Measurements from ENCODE around the gene SLC39A1.
A peak's percentile ranks its signal among the peaks of the same experiment; 100 is the strongest.

SLC39A1 gene

DNA sequence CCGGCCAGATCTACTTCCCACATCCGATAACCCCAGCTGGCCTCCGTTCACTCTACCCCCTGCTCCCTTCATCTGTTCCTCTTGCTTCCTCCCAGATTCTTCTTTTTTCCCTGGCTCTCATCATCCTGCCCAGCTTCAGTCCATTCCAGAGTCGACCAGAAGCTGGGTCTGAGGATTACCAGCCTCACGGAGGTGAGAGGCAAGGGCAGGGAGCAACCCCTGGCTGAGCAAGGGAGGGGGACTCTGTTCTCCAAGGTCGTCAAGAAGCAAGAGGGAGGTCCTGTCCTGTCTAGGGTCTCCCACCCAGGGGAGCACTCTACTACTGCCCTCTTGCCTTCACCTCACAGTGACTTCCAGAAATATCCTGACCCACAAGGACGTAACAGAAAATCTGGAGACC lies 10.2 kb upstream of the SLC39A1 start:
- no peak for DNase-seq

DNA sequence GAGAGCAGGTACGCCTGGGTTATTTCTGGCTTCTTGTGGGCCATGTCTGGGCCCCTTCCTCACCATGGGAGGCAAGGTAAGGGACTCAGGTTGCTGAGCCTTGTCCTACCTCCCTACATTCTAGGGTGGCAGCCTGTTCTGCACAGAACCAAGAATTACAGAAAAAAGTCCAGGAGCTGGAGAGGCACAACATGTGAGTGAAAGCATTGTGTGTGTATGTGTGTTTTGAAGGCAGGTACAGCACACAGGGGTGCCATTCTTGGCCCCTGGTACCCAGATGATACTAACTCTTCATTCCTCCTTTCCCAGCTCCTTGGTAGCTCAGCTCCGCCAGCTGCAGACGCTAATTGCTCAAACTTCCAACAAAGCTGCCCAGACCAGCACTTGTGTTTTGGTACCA lies 9.7 kb upstream of the SLC39A1 start:
- DNase-seq: no peak

DNA sequence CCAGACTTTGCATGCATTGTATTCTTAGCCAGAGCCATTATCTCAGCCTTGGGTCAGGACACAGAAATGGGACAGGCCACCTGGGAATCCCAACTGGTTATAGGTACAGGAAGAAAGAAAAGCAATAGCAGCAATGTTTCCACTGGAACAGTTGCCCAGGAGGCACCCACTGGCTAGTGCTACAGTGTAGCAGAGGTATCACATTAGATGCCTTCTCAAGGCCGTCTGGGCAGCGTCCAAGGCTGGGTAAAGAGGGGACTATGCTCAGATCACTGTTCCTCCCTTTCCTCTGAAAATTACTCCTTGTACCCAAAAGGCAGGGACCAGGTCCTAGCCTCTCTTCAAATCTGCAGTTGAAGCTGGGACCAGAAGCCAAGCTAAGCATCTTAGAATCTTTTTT lies 7.0 kb upstream of the SLC39A1 start:
- no peak for DNase-seq

DNA sequence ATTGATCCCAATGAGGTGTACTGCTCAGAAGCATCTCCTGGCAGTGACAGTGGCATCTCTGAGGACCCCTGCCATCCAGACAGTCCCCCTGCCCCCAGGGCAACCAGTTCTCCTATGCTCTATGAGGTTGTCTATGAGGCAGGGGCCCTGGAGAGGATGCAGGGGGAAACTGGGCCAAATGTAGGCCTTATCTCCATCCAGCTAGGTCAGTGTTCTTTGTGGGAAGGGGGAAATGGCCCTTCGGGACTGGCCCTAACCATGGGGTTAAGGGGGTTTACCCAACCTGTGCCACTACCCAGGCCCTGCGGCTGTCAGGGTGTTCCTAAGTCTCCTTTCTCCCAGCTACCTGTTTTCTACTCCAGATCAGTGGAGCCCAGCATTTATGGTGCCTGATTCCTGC lies 5.6 kb upstream of the SLC39A1 start:
- no peak for DNase-seq

DNA sequence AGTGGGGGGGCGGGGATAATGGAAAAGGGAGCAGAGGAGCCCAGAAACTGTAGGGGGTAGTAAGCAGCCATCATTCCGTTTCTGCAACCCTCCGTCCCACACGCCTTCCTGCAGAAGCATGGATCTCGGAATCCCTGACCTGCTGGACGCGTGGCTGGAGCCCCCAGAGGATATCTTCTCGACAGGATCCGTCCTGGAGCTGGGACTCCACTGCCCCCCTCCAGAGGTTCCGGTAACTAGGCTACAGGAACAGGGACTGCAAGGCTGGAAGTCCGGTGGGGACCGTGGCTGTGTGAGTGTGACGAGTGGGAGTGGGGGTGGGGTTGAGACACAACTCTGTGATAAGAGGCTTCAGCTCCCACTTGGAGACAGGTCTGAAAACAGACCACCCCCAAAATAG lies 5.1 kb upstream of the SLC39A1 start:
- DNase-seq: no peak

DNA sequence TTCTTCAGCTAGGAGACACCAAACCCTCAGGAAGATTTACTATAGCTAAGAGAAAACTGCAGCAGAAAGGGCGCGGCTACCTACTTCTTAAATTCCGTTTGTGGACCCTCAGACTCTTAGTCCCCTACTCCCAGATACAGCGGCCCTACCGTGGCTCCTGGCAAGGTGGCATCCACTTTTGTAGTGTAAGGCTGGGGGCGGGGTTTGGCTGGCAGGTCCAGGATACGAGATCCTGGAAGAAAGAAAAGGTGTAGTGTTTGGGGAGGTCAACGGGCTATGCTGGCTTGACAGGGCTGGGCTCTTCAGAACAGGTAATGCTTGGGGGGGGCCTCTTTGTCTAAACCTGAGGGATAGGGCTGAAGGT lies 4.6 kb upstream of the SLC39A1 start:
- no peak for DNase-seq

DNA sequence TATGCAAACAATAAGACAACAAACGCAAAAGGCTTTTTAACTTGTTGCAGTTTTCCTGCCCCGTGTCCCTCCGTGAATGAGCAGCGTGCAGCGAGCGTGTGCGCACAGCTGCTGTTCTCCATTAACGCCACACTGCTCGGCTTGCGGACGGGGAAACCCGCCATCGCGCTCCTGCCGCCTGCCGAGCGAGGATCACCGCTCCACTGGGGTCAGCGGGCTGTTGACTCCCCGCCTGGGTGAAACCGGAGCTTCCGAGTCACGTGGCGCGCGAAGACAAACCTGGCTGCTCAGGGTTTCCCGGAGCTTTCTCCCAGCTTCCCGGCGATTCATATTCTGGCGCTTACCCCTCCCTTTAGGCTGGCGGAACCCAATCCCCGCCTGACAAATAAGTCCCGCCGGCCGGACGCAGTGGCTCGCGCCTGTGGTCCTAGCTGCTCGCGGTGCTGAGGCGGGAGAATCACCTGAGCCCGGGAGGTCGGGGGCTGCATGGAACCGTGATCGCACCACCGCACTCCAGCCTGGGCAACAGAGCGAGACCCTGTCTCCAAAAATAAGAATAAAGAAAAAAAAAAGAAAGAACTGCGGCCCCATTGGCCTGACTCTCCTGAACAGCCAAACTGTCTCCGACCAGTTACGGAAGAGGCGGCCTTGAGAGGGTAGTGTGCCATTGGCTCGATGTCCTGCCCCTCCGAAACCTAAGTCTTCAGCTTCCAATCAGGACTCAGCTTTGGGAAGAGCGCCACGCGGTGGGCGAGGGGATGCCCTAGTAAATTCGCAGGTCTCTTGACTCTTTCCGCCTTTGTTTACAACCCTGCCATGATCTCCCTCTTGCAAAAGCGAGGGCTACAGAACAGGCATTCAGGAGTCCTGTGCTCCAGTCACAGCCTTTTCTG lies 4.0 kb upstream of the SLC39A1 start, which contains the start of gene CREB3L4:
TSS of gene CREB3L4 (plus strand) at position 796 of the 893 bp plus-strand sequence. CDS start 624 bp downstream, outside the sequence.
- peak; percentile 94 for DNase-seq

DNA sequence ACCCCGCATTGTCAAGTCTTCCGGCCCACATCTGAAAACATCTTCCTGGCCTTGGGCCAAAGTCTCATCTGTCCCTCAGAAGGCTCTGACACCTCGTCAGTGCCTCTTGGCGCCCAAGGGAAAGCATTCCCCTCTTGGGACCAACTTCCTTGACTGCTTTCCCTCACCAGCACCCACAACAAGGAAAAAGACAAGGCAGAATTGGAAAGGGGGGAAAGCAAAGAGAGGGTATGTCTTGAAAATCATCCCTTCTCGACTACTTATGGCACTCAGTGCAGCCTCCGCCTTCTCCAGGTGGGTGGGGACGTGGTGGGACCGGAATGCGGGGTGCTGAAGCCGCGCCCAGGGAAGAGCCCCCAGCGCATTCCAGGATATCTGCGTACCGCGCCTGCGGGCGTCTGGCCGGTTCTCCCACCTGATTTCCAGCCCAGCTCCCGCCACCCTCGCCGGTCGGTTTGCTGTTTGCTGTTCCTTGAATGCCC lies 554 bp upstream of the SLC39A1 start:
- no peak for DNase-seq

DNA sequence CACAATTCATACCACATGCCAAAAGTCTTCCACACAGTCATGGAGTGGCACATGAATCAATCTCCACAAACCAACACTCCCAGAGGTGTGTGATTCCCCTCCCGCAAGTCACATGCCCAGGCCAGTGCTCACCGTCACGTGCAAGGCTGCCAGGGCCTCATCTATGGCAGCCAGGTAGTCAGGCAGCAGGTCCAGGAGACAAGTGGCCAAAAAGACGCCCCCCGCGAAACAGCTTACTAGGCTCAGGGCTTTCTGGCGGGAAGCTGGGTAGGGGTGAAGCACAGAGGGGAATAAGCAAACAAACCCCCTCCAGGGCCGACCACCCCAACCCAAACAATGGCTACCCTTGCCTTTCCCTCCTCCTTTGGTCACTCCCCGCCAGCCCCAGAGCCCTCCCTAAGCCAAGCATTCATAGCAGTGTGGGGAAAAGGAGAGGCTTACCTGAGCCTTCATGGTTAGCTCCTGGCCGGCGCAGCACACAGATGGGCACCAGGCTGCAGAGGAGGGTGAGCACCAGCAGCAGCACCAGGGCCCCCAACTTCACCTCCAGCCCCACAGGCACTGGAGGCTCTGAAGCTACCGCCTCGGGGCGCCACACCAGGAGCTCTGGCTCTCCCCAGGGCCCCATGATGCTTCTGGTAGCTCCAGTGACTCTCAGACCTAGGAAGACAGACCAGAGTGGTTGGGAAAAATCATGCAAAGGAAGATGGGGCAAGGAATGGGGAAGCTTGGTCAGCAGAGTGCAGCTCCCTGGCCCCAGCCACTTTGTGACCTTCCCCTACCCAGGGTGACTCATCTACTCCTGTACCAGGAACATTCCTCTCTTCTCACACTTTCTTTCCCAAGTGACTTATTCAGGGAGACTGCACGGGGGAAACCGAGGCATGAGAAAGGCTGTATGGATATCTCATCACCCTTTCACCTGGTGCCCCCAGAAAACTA lies 978 bp downstream of the SLC39A1 start:
- no peak for DNase-seq

DNA sequence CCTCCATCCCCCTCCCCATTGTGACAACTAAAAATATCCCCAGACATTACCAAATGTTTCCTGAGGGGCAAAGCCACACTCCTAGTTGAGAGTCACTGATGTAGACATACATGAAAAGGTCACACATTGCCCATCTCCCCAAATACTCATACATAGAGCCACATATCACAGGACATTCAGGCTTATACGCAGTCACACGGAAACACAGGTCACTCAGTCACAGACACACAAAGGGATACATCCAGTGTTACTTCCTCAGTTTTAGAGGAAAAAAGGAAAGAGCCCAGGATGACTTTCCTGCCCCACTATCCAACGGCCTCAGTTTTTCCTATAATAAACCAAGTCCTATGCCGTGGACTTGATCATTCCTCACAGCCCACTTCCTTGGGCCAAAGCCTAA lies 1.9 kb downstream of the SLC39A1 start:
- no peak for DNase-seq

DNA sequence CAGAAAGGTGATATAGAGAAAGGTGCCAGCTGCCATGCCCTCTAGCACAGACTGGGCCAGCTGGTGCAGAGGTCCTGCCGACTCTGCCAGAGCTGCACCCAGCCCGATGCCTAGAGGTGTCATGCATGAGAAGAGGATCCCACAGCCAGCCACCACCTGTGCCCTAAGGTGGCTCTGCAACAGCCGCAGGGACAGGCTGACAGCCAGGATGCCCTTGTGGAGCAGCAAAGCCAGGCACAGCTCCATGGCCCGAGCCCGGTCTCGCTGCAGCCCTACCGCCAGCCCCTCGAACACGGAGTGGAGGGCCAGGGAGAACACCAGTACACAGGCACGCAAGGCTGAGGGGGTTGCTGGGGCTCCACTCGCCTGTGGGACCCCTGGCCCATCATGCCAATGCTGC lies 3.1 kb downstream of the SLC39A1 start:
- no peak for DNase-seq

DNA sequence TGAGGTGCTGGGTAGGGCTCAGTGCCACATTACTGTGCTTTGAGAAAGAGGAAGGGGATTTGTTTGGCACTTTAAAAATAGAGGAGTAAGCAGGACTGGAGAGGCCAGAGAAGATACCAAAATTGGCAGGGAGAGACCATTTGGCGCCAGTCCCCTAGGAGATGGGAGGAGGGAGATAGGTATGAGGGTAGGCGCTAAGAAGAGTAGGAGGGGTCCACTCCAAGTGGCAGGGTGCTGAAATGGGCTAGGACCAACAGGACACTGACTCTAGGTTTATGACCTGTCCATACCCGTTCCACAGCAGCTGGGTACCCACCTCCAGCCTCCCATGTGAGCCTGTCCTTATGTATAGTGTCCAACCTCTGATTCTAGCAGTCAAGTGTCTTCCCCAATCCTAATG lies 3.9 kb downstream of the SLC39A1 start:
- DNase-seq: no peak

DNA sequence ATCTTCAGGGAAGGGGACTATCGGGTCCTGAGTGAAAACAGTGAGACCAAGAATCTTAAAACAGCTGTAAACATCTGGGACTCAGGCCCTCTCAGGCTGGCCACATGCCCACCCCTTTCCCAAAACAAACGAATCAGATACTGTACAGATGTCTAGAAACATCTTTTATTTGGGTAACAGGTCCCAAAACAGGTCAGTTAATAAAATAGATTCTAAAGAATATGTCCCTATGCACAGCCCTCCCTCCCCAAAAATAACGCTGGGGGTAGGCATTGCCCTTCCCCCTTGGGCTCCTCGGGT lies 4.4 kb downstream of the SLC39A1 start:
- no peak for DNase-seq

DNA sequence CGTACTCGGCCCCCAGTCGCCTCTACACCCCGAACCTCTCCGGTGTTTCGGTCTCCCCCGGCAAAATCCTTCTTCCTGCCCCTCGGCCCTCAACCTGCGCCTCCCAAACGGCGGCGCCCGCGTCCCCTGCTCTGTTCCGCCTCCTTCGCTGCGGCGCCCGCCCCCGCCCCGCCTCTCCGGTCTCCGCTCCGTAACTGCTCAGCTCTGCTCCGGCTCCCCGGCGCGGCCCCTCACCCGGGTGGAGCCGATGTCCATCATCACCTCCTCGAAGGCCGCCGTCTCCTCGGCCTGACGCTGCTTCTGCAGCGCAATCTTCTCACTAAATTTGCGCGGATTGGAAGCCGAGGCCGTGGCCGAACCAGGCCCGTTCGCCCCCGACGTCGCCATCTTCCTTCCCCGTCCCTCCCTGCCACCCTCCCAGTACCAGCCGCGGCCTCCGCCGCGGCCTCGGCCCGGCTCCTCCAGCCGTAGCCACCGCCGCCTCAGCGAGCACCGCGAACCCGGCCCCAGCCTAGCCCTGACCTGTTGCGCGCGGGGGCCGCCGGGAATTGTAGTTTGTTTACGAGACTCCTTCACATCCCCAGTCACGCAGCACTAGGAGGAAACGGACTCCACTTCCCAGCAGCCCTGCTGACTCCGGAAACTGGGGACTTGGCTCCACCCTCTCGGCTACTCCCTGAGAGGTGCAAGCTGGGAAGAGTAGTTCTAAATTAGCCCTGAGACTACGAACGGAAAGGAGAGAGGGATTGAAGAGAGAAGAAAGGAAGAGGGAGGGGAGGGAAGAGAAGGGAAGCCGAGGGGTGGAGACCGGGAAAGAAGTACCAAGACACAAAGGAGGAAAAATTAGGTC lies 5.0 kb downstream of the SLC39A1 start, which contains the start of gene CRTC2:
TSS of gene CRTC2 (minus strand) at position 502 of the 850 bp plus-strand sequence. CDS start at position 387, 115 bp downstream.
- peak; percentile 99 for DNase-seq

DNA sequence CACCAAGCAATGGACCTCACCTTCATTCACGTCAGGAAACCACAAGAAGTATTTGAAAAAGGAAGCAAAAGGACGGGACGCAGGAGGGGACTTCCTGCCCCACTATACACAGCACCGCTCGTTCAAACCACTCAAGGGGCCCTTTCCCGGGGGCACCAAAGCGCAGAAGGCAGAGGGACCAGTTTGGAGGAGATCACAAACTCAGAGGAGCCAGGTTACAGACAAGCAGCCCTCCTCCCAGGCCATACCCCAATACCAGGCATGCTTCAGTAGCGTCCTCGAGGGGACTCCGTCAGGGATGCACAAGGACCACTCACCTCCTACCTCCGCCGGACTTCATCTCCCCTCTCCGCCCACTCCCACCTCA lies 5.6 kb downstream of the SLC39A1 start:
- DNase-seq: peak; percentile 48

DNA sequence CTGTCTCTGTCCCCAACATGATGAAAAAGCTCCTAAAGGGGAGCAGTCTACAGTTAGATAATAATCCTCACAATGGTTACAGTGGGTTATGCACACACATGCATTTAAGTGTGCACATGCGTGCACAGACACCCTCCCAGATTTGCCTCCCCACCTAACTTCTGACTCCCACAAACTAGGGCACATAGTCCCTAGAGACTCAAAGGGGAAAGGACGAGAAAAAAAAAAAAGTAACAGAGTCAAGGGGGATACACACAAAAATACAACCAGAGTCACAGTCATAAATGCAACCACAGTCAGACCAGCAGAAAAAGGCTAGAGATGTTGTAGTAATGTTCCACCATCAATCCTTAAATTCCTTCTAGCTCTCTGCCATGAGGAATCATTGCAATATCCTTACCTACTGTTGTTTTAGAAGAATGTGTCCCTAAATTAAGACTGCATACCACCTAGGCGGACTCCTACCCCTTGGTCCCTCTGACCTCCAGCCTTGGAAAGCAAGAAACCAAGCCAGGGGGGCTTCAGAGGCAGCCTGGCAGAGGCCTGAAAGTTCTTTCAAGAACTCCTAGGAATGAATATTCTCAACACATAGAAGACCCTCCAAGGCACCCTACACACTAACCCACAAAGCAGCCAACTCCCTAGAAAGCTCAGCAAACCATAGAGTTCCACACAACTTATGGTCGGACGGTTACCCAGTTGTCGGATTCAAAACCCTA lies 6.2 kb downstream of the SLC39A1 start:
- DNase-seq: no peak

DNA sequence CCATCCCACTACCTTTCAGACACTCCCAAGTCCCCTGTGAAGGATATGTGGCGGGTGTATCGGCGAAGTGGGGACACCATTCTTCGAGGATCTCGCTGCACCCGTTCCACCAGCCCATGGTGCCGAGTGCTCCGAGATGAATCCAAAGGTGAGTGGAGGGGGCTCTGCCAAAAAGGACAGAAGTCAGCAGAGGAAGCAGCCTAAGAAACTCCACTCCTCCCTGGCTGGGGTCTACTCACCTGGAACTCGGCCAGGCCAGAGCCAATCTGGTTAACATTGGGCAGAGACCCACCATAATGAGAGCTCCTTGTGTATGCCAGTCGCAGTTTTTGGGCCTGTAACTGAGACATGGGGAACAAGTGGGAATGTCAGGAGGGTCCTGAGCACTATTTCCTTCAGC lies 8.5 kb downstream of the SLC39A1 start:
- DNase-seq: no peak

DNA sequence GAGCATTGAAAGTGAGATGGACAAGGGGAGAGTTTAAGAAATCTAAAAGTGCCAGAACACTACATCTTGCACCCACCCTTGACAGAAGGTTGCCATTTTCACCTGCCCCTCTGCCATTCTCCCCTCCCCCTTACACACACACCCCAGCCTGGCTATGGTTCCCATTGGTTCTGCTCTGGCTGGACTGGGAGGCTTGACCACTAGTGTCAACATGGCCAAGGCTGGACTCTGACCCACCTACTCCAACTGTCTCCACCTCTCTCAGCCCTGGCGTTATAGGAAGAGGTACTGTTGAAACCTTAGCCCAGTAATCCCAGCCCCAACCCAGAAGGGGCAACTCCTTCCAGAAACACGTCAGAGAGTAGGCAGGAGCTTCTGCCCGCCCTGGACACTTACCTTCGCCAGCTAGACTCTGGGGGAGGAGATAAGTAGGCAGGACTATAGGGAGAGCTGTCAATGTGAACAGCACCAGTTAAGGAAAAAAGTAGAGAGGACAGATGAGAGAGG lies 9.4 kb downstream of the SLC39A1 start:
- DNase-seq: no peak

DNA sequence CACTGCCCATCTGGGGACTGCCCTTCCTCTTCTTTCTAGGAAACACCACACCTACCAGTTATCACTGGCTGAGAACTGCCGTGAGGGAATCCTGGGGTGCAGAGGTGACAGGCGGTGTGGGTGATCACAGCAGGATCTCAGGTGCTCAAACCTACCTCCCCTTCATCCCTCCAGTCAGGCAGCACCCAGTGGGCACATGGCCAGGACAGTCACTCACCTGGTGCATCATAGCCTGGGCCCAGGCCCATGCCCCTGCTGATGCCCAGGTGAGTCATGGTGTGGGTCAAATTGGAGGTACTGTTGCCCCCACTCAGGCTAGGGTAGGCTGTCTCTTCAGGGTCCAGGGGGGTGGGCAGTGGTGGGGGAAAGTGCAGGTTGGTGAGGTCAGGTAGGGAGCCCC lies 11.5 kb downstream of the SLC39A1 start:
- DNase-seq: no peak

DNA sequence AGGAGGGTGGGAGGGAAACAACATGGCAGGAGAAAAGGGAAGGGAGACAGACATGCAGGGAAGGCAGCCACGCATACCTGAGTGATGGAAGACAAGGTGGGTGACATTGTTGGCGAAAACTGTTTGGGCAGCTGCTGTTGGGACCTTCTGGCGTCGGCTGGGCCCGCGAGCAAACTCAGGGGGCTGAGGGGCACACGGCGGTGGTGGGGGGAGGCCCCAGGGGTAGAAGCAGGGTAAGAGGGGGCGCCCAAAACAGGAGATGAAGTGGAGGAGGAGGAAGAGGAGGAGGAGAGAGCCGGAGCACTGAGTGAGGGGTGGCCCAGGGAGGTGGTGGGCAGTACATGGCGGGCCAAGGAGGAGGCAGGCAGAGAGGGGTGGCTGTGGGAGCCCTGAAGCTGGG lies 12.2 kb downstream of the SLC39A1 start:
- DNase-seq: no peak

DNA sequence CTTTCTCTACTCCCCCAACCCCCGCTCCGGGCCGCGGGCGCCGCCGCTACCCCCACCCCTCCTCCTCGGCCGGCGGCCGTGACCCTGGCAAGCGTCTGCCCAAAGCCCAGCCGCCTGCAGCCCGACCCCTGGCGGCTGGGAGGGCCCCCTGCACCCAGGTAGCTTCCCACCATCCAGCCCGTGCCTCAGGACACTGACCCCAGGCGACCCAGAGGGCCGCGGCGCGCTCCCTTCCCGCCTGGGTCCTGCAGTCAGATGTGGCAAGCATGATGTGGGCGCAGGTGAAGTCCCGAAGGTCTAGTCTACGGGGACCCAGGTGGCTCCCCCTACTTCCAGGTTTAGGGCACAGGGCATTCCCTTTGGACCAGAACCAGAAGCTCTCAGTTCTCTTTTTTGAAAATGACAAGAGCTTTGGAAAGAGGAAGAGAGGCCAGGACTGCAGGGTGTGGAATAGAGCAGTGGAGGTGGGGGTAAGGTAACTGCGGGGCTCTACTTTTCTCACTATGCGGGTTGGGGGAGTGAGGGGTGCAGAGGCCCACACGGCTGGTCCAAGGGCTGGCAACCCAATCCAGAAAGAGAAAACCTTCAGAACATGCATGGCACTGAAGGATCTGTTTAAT lies 16.6 kb downstream of the SLC39A1 start, which contains the start of gene DENND4B:
TSS of gene DENND4B (minus strand) at position 97 of the 620 bp plus-strand sequence. CDS start 2,344 bp downstream, outside the sequence.
- peak; percentile 89 for DNase-seq

Data from activated CD4-positive, alpha-beta T cell treated with anti-CD3 and anti-CD28 coated beads, Interleukin-2, Interleukin-6, amounts not matched to agents 100 ng/mL and 50 ng/mL, durations not matched to agents 16 hours and 8 hours (primary cell).